HG03060 (cell line): Measurements from ENCODE around the gene COG2.
A peak's percentile ranks its signal among the peaks of the same experiment; 100 is the strongest.
"Not testable (repeated sequence)": the region's sequence is repeated elsewhere in the genome, so short reads cannot be mapped to it uniquely, and the experiment has no call there.

Experiments used
- ATAC-seq: cut with Tn5 transposase; IDR thresholded peaks from one replicate; pipeline ENCODE4 v1.9.1; 2021; ENCODE audit warnings: low read depth, moderate number of reproducible peaks; ENCODE audit not compliant: unreplicated experiment

COG2 gene, protein sequence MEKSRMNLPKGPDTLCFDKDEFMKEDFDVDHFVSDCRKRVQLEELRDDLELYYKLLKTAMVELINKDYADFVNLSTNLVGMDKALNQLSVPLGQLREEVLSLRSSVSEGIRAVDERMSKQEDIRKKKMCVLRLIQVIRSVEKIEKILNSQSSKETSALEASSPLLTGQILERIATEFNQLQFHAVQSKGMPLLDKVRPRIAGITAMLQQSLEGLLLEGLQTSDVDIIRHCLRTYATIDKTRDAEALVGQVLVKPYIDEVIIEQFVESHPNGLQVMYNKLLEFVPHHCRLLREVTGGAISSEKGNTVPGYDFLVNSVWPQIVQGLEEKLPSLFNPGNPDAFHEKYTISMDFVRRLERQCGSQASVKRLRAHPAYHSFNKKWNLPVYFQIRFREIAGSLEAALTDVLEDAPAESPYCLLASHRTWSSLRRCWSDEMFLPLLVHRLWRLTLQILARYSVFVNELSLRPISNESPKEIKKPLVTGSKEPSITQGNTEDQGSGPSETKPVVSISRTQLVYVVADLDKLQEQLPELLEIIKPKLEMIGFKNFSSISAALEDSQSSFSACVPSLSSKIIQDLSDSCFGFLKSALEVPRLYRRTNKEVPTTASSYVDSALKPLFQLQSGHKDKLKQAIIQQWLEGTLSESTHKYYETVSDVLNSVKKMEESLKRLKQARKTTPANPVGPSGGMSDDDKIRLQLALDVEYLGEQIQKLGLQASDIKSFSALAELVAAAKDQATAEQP

DNA sequence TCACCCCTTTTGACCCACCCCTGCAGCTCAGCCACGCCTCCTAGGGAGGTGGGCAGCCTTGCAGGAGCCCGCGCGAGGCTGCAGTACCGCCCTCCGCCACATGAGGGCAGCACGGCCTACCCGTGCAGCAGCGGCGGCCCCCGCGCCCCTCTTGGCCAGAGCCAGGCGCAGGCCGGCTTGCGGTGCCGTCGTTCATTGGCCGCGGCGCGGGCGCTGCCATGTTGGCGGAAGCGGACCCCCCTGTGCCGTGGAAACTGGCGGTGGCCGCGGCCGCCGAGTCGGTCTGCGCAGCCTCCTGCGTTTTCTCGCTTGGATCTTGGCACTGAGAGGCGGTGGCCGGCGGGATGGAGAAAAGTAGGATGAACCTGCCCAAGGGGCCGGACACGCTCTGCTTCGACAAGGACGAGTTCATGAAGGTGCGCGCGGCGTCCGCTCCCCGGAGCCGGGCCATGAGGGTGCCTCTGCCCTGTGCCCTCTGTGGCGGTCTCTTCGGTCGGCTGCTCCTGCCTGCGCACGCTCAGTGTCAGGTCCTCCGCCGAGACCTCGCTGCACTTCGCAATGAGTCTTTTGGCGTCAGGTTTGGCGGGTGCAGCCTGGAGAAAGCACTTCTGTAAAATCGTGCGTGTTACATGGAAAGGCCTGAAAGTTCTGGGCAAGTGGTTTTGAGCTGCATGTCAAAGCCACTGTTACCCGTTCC lies at the start of gene COG2:
TSS of gene COG2 (plus strand) at position 219 of the 697 bp plus-strand sequence. CDS start at position 345, 126 bp downstream.
- peak; percentile 76 for ATAC-seq

DNA sequence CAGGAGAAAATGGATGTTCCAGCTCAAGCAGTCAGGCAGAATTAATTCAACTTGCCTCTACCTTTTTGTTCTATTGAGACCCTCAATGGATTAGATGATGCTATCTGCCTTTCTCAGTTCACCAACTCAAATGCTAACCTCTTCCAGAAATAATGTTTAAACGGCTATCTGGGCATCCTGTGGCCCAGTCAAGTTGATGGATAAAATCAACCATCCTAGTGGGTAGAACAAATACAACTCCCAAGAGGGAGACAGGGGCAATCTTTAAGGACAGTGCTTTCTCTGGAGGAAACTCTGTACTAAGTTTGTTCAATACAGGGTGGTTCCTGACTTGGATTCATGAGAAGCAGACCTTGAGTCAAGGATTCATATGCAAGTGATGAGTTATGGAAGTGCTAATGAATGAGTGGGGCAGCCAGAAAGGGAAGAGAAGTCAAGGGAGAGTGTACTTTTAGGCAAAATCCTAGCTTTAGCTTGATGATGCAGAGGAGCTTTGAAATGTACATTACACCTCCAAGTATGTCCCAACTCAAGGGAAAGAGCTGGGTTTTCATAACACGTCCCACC lies 49.4 kb upstream of the COG2 start:
- ATAC-seq, result no peak

DNA sequence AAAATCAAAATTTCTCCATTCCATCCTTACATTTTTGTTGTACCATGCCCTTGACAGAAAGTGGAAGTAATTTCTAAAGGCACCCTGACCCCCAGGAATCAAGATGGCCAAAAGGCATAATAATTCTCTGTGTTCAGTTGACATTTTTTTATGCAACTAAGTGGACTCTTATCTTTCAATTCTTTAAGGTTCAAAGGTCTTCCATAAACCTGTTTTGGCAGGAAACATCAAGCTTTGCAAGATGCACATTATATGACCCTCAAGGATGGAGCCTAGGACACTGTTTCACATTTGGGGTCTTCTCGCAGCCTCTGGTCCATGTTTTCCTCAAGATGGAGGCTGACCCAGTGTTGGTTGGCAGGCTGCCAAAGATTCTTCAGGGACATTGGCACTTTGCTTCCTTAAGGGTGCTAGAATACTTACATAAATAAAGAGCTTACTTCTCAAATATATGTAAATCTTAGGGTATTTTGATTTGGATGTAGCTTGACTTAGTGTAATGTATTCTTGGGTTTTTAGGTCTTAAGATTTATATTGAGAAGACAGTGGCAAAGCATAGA lies 48.0 kb upstream of the COG2 start:
- ATAC-seq, result no peak

DNA sequence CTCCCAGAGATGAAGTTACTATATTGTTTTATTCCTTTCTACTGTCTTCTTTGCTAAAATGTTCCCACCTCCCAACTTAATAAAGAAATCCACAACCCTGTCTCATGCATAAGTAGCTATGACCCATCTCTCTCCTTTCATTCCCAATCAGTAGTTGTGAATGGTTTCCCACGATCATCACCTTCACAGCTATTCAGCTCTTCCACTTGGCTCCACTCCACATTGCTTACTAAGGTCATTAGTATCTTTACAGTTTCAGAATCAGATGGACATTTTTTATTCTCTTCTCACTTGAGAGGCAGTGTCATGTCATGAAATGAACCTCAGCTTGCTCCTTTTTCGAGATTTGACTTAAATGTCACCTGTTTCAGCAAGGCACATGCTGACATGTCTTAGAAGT lies 47.1 kb upstream of the COG2 start:
- no peak for ATAC-seq

DNA sequence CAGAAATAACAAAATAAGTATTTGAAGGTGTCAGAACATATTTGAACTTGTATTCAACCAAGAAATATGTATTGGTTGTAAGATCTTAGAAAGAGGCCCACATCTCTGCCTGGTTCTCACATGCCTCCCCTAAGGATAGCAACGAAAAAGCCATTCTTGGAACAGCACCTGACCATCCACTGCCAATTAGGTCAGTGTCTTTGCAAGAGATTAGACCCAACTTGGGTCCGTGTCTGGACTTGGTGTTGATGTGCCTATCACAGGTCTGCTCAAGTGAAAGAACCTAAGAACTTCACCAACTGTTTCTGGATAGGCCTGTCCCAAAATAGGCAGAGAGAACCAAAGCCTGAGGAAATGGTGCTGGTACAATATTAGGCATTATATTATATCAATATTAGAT lies 46.0 kb upstream of the COG2 start:
- ATAC-seq, result no peak

DNA sequence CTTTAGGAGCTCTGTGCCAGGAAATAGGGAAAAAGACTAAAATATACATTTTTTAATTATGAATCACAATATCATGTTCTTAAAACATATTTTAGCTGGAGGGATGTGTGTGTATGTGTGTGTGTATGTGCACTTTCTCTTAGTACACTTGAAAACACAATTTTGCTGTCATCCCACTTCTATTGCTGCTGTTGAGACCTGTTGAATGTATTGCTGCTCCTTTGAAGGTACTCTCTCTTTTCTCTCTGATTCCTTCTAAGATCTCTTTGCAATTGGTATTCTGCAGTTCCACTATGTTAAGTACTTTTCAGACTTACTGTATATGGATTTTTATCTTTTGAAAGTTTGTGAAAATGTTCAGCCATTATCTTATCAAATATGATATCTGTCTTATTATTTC lies 43.5 kb upstream of the COG2 start:
- ATAC-seq, result no peak

DNA sequence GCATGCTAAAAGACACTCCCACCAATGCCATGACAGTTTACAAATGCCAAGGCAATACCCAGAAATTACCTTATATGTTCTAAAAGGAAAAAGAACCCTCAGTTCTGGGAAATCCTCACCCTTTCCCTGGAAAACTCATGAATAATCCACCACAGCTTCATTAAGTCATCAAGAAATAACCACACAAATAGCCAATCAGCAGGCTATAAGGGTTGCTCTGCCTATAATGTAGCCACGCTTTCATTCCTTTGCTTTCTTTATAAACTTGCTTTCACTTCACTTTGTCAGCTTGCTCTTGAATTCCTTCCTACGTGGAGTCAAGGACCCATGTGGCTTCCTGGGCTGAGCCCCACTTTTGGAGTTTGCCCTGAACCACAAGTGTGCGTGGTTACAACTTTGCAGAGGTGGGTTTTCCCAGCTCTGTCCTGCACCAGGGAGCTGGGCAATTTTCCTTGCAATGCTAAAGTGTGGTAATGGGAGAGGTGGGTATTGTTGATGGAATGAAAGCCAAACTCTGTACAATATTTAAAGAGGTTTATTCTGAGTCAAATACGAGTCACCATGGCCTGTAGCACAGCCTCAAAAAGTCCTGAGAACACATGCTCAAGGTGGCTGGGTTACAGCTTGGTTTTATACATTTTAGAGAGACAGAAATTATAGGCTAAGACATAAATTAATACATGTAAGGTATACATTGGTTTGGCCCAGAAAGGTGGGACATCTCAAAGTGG lies 42.2 kb upstream of the COG2 start:
- ATAC-seq, result no peak

DNA sequence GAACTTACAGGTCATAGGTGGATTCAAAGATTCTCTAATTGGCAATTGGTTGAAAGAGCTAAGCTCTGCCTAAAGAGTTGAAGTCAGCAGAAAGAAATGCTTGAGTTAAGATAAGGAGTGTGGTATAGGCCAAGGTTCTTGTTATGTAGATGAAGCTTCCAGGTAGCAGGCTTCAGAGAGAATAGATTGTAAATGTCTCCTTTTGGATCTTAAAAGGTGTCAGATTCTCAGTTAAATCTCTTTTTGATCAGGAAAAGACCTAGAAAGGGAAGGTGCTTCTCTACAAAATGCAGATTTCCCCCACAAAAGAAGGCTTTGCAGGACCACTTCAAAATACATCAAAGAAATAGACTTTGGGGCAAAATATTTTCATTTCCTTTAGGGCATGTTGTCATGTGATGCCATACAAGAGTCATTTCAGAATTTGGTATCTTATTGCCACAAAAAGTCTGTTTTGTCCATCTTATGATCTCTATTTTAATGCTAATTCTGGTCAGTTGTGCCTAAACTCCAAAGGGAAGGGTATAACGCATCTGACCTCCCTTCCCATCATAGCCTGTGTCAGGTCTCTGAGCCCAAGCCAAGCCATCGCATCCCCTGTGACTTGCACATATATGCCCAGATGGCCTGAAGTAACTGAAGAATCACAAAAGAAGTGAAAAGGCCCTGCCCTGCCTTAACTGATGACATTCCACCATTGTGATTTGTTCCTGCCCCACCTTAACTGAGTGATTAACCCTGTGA lies 41.5 kb upstream of the COG2 start:
- not testable (repeated sequence) for ATAC-seq

DNA sequence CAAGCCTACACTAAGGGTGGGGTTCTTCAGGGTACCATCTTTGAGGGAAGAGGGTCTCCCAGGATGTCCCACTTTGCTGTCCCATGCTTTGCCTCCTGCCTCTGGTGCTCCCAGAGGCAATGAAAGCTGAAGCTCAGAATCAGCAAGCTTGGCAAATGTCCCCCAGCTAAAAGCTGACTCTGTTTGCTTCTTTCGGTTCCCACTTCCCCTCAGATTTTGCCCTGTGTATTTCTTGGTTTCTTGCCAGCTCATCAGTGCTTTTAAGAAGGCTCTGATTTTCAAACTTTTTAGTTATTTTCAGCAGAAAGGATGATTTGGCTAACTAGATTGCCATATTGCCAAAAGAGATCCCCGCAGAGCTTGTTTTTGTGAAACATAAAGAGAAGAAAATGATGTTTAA lies 33.1 kb upstream of the COG2 start:
- ATAC-seq, result no peak

DNA sequence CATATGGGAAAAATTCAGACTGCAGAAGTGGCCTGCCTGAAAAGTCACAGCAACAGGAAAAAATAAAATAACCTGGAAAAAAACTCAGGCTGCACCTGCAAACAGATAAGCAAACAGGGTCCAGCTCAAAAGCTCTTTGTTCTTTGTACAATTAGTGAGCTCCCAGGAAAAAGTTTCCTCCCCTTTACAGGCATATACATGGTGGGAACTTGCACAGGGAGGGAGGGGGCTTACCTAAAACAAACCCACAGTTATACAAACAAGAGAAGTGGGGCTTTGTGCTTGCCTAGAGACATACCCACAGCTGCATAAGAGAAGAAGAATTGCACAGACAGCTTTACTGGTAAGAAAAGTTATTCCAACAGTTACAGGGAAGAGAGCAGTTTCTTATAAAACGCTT lies 31.7 kb upstream of the COG2 start:
- no peak for ATAC-seq

DNA sequence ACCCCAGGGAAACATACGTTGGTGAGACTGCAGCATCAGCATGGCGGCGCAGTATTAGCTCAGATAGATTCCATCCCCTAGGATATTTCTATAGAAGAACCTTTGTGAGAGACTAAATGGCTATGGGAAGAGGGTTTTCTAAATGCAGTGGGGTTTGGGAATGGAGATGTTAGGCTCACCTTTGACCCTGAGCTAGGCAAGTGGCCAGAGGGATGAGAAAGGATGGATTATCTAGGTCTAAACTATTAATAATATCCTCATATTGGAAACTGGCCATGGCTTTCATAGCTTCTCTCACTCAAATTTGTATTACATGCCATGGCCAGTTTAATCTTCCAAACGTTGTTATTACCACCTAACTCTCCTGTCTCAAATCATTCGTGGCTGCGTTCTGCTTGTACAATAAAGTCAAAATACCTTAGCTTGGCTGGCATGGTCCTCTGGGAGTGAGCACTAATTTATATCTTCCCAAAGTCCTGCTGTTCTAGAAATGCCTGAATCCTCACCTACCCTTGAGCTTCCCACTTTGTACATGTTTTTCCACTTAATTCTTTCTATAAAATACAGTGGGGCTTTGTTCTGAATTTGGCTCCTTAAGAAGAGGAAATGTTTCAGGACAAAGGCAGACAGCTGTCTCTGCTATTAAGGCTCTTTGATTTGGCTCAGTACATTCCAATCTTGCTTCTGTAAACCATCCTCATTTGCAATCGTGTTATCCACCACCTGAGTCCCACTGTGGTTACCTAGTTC lies 31.0 kb upstream of the COG2 start:
- ATAC-seq, result no peak

DNA sequence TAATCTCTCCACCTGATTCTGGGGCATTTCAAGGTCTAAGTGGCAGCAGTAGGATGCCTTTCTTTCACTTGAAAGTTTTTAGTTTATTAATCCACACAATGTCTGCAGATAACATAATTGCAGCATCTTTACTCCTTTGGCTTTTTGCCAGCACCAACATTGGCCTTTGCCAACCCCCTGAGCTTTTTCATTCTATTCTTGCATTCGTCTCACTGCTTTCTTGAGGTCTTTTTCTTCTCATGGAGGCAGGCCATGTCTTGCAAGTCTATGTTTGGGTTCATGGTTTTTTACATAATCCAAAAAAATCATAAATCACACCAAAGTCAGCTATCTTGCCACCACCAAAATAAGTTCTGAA lies 30.4 kb upstream of the COG2 start:
- ATAC-seq, result no peak

DNA sequence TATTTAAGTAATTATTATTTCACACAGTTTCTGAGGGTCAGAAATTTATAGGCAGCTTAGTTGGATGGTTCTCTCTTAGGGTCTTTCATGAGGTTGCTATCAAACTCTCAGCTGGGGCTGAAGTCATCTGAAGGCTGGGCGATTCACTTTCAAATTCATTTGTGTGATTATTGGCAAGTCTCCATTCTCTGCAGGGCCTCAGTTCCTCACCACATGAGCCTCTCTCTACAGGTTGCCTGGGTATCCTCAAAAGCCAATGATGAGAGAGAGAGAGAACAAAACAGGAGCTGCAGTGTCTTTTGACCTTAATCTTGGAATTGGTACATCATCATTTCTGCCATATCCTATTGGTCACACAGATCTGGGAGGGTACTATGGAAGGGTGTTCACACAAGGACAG lies 29.6 kb upstream of the COG2 start:
- no peak for ATAC-seq

DNA sequence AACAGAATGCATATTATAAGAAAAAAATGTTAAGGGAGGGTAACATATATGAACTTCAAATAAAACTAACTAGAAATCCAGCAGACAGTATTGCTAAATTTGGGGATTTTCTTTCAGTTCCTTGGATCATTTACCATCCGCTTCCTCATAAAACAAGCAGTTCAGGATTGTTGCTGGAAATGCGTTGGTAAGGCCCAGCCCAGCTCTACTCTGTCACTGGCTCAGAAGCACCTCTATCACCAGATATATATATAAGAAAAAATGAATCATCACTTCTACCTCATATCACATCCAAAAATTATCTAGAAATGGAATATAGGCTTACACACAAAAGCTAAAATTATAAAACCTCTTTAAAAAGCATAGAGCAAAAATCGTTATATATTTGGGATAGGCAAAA lies 28.2 kb upstream of the COG2 start:
- ATAC-seq, result no peak

DNA sequence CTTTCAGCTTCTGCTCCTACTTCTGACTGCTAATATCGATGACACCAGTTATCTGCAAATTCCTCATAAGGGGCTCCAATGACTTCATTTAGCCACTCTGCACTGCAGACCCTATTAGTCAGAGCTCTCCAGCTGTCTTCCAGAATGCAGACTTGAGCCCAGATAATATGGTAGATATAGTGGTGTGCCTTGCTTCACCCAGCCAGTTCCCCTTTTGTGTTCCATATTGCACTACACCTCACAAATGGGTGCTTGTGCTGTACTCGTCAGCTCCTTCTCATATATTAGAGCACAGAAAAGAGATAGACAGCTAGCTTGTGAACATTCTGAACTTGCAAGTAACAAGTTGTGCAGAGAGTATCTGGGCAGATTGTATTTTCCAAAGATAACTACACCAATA lies 23.7 kb upstream of the COG2 start:
- no peak for ATAC-seq

DNA sequence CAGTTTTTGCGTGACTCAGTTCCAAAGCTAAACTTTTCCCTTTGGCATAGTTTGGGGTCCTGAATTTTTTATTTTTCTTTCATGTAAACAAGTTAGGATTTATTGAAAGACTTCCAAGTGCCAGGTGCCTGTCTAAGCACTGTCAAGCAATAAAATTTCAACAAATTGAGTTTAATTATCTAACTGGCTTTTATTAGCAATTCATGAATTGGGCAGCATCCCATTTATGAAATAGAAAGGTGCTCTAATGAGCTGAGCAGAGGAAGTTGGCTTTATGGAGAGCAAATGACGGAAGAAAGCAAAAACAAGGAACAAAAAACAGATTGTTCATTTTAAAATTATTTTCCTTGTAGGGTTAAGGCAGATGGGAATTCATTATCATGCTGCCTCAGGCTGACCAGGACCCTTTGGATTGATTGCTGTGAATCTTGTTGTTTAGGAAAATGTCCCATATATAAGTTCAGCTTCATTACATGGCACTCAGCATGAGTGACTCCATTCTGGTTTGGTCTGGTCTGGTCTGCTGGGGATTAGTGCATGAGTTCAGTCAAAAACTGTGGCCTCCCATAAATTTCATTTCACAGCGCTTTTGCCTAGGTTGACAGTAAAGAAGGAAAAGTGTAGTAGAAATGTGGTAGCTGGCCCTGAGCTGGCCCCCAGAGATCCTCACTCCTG lies 21.5 kb upstream of the COG2 start:
- ATAC-seq, result no peak

DNA sequence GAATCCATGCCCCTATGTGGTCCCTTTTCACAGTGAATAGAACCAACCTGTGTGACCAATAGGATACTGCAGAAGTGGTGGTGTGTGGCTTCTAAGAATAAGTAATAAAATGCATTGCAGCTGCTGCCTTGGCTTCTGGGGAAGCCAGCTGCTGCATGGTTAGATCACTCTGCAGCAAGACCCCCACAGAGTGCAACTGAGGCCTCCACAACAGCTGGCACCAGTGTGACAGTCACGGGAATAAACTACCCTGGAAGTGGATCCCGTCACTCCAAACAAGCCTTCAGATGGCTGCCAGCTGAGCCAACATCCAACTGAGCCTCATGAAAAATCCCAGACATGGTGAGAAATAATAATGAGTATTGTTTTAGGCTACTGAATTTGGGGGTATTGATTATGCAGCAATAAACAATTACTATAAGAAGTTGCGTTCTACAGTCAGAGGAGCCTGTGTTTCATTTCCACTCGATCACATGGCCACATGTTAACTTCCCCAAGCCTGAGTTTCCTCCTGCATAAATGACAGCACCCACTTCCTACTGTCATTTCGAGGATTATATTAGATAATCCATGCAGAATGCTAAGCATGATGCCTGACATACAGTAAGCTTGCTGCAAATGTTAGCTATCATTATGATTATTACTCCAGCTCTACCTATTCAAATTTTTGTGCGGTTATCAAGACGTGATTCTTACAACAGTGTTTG lies 20.8 kb upstream of the COG2 start:
- ATAC-seq, result no peak

DNA sequence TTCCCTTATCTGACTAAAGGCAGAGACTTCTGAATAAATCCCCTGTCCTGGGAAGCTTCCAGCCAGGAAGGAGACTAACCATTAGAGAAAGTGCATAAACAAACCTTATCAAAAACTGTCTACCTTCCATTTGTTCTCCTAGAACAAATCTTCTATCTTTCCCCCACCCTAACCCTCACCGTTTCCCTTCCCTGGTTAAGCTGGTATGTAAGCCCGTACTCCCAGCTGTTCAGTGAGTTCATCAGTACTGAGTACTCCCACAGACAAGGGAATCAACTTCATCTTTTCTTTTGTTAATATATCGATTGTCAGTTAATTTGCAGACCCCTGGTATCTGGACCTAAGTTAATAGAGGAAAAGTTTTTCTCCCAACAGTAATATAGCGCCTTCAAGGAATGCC lies 20.1 kb upstream of the COG2 start:
- ATAC-seq, result no peak
